ENCODE measurements around the gene DFFA.
"Not testable (repeated sequence)": the region's sequence is repeated elsewhere in the genome, so short reads cannot be mapped to it uniquely, and the experiment has no call there.

DFFA gene, protein sequence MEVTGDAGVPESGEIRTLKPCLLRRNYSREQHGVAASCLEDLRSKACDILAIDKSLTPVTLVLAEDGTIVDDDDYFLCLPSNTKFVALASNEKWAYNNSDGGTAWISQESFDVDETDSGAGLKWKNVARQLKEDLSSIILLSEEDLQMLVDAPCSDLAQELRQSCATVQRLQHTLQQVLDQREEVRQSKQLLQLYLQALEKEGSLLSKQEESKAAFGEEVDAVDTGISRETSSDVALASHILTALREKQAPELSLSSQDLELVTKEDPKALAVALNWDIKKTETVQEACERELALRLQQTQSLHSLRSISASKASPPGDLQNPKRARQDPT

DNA sequence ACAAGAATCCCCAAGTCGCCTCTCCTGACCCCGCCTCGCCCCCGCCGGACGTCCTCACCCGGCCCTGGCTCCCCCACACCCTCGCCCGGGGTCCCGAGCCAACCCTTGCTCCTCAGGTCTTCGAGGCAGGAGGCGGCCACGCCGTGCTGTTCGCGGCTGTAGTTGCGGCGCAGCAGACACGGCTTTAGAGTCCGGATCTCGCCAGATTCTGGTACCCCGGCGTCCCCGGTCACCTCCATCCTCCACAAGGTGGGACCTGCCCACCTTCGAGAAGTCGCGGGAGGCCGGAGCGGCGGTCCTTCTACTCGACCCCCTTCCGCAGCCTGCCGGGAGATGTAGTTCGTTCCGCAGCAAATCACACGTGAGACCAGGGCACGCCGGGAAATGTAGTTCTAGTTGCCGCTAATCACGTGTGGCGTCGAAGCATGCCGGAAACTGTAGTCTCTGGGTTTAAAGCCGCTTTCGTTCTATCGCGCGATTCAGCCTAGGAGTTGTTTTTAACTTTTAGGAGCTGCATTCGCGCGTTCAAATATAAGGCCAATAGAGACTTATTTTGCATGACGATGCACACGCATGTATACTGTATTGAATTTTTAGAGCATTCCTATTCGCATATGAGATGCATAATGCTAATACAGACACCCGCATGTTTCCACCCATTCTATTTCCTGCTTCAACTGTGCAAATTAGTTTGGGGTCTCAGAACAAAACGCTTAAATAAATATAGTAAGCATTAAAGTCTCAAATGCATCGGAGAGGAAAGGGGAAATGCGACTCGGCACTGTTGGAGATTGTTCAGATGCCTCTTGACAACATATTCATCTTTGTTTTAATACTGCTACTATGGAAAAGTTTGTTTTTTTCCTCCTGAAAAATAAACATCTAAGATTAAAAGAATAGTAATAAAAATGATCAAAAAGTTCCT lies at the start of gene DFFA:
TSS of gene DFFA (minus strand) at position 310 of the 925 bp plus-strand sequence. CDS start at position 239, 71 bp downstream.
- DNase-seq = peak; percentile 94

DNA sequence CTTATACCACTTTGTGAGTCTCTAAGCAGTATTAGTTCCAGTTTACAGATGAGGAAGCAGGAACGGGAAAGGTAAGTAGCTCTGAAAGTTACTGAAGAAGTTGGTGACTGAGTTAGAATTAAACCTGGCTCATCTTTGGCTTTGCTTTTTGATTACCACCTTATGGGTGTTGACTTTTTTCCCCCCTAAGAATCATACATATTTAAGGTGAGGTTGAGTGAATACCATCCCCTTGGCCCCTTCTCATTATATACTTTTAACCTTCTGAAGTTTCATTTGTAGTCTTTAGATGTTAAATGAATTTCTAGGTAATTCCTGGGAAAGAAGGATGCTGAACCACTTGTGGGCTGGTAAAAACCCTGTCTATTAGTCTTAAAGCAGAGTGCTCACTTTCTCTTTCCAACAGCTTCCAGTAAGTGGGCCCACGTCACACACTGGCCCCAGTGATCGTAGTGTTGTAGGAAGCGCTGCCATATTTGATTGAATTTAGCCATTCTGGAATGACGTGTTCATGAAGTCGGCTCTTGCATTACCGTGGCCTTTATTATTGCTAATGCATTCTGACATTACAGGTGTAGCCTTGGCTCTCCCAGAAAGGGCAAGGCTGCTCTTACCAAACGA lies 49.3 kb upstream of the DFFA start:
- DNase-seq = no peak

DNA sequence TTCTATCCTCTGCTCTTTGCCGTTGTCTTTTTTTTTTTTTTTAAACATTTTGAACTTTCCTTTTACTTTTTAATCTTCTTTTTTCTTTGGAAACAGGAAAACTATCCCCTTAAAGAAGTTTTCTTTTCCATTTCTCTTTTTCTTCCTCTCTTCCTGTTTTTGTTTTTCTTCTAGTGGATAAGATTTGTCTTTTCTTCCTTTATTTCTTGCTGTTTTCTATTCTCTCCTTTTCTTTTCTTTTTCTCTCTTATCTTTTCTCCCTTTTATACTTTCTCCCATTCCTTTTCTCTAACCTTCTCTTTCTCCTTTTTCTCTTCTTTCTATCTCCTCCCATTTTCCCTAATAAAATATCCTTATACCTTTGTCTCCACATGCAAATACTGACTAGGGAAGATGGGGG lies 48.6 kb upstream of the DFFA start:
- DNase-seq = no peak

DNA sequence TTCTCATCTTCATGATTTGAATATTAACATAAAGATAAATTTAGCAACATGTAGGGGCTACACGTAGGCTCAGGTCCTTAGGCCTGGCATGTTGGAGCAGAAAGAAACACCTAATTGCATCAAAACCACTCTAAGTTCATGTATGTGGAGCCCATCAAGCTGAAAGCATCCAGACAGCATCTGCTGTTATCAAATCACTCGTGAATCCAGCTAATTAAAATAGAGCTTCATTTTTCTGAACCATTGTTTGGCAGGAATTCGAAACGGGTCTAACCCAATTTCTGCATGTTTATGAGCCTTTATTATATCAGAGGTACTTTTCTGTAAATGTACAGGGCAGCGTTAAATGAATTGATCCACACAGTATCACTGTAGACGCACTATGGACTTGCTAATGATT lies 48.2 kb upstream of the DFFA start:
- no peak for DNase-seq

DNA sequence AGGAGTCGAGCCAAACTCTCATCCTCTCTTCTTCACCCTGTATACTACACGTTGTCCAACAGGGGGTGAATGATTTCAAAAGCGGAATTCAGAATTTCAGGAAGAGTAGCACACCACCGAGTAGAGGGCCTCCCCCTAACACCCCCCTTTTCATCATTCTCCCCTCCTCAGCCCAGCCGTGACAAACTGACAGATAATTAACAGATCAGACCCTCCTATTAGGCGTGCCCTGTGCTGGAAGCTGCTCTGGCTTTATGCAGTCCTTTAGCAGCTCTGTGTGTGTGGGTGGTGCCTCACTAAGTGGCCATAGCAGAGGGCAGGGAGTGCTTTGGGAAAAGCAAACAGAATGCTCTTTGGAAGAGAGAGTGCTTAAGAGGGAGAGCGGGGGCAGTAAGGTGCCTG lies 46.7 kb upstream of the DFFA start:
- DNase-seq = no peak

DNA sequence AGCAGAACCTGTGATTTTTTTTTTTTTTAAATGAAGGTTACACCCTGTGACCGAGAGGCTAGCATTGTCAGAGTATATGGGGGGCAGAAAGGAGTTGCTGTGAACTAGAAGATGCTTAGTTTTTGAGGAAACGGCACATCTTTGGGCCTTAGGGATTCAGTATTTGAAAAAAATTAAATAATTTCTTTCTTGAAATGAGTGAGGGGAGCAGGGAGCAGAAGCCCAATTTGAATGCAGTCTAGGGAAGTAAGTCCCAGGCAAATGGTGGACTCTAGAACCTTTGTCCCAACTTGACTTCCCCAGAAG lies 45.3 kb upstream of the DFFA start:
- no peak for DNase-seq

DNA sequence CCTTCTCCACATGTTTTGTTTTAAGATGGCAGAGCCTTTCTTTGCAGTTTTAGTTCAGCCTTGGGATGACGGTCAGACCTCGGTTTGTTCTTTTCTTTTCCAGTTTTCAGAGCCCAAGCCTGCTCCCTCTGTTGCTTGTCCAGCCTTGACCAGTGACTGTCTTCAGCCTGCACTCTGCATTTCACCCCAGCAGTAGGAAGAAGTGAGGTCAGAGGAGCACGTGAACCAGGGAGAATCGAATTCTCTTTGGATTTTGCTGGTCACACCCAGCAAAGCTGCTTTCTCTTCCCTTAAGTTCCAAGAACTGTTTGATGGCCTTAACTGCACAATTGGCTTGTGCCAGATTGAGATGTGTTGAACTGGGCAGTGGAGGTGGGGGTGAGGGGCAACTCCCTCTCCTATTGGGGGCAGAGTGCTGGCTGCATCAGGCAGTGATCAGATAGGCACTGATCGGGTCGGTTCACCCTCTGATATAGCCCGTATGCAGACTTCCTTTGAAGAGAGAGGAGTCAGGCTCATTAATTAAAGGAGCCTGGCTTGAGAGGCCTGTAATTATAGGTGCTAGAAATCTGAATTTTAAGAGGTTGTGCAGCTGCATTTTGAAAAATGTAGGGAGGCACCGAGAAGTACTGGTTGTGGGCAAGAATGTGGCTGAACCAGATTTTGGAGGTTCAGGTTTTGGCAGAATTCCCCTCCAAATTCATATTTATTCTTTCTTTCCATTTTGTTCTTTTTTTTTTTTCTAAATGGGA lies 44.8 kb upstream of the DFFA start:
- no peak for DNase-seq

DNA sequence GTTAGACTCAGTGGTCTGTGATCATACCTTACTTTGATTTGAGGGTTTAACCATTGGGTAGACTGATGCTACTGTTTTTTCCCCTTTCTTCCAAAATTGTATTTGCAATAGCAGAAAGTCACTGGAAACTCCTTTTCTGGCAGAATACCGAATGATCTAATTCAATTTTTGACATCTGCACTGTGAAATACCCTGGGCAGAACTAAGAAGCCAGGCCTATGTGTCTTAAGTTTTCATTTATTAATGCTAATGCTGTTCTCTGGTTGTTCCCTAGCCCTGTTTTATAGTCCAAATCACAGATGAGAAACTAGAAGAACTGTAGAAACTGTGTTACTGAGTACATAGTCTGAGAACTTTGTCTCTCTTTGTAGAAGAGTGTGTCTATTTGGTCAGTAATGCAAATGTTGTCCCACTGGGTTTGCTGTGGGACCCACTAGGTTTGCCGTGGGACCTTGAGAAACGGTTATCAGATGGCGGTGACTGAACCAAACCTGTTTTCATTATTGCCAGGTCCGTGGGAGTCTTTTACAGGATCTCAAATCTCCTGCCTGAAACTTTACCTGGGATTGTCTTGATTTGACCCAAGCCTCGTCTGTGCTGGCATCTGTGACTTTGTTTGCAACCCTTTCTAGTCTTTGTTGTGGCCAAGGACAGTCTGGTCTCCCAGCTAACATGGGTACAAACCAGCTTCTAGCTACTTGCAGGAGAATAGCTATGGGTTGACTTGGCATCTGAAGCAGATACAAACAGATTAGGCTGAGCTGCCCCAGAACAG lies 43.8 kb upstream of the DFFA start:
- no peak for DNase-seq

DNA sequence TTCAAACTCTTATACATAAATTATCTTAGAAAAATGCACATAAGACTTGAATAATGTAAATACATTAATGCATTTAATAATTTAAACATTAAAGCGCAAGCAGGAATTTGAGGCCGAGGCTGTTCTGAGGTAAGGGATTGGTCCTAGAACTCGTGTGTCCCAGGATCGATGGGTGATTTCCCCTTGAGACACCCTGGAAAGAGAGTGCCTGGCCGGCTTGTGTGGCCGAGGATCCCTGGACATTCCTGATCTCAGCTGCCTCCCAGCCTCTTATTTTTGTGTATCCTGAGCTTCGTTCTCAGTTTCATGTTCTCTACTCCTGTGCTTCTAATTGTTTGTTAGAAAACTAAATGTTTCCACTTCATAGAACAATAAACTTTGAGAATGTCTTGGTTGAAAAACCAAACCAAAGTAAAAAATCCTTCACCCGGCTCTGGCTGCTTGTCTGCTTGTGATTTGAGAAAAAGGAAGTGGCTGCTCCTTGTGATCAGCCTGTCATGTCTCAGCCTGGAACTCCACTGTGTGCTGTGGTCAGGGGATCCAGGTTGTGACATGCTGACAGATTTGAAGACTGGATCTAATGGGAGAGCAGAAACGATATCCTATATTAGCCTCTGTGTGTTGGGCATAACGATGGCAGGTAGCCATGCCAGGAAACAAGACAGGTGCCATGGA lies 43.1 kb upstream of the DFFA start:
- DNase-seq = no peak

DNA sequence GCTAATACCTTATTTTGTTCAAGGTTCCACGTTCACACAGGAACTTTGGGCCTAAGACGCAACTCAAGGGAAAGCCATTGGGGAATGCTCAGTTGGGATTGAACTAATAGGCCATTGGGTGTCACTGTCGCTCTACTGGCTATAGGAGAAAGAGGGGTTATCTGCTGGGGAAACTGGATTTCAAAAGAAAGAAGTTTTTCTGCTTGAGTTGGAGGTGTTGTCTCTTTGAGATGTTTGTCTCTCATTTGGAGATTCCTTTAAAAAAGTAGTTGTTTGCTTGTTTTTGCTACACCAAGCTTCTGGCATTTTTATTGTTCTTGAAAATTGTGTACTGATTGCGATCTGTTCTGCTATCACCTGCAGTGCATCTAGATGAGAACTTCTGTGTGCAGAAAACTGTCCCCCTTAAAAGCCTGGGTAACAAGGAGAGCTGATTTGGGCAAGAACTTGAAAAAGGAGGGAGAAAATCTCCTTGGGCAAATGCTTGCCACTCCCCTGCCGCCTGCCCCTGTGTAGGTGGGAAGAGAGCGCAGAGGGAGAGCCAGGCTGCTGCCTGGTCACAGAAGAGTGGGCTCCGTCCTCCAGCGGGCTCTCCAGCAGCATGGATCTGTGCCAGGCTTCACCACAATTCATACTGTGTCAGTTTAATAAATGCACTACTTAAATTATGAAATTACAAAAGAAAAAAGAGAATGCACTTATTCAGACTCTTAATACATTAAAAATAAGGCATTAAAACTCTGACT lies 42.3 kb upstream of the DFFA start:
- peak; percentile 17 for DNase-seq

DNA sequence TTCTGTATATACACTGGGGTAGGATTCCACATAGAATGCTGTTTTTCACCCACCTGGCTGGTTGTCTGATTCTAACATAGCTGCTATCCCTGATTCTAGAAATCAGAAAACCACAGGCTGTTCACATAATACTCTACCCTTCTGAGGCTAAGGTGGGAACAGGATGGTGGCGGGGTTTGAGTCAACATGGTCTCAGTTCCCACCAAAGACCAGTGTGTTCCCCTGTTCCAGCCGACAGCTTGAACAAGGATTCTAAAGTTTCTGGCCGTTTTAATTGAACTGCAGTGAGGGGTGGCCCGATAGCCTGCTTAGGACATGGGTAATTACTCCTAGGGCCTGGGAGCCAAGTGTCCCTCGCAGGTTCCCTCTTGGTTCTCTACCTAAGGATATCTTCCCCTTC lies 40.9 kb upstream of the DFFA start:
- DNase-seq = no peak

DNA sequence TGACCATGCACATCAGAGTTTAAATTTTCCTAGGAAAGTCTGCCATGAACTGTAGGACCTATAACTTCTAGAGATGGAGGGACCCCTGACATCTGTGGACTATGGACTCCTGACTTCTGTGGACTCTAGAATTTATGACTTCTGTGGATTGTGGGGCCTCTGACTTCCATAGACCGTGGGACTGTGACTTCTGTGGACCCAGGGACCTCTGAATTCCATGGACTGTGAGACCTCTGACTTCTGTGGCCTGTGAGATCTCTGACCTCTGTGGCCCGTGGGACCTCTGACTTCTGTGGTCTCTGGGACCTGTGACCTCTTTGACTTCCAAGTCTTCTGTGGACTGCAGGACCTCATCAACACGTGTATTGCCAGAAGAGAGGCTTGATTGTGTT lies 39.2 kb upstream of the DFFA start:
- DNase-seq = no peak

DNA sequence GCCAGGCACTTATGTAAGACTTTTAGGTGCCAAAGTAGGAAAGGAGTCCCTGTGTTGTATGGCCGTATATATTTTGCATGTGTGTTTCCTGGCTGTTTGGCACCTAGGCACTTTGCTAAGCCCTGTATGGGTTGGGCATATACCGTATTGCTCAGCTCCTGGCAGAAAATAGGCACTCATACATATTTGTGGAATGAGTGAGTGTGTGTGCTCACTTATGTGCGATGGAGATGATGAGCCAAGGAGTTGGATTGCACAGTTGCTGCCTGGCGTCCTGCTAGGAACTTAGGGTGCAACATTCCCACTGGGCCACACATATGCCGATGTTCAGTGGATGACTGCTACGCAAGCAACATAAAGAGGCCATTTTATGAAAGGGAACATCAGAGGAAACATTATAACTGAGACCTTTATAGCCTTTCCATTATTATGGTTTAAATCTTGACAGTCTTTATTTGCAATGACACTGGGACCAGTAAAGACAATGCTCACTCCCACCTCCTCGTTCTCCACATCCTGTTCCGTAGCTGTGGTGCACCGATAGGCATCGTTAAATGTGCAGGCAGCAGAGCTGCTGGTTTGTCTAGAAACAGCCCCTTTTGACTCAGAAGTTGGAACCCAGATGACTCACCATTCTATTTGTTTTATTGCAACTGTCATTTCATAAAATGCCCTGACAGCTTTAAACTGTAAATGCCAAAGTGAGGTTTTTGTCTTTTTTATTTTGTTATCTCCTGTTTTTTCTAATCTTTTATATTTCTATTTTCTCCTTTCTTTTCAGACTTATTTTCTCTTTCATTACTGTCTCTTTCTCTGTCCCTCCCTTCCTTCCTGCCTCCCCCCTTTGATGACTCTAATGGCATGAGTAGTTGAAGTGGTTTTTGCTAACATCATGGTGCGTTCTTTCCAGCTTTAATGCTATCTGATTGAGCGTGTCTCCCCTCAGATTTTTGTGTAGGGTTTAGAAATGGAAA lies 38.5 kb upstream of the DFFA start:
- peak; percentile 87 for DNase-seq

DNA sequence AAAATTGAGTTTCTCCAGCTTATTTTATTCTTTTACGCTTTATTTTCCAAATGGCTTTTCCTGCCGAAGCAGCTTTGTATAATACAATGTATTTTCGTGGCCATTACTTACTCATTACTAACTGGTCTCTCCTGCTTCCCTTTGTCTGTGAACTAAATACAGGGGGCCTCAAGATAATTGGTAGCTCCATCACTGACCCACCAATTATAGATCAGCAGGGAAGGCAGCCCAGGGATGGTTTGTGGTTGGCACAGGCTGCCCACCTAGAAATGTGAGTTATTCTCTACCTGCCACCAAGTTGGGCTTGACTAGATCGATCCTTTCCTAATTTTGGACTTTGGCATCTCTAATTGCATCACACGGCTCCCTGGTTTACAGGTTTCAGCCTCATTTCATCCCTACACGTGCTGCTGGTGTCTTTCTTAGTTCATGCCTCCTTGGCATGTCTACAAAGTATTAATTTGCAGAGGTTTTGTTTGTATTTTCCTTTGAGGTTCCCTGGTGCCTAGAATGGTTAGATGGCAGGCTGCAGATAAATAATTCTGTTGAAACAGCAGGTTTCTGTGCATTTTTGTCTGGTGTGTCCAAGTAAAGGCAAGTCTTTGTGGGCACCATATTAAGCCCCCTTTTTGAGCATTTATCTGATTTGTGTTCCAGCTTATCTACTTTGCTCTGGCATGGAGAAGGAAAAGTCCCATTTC lies 37.6 kb upstream of the DFFA start:
- DNase-seq = no peak

DNA sequence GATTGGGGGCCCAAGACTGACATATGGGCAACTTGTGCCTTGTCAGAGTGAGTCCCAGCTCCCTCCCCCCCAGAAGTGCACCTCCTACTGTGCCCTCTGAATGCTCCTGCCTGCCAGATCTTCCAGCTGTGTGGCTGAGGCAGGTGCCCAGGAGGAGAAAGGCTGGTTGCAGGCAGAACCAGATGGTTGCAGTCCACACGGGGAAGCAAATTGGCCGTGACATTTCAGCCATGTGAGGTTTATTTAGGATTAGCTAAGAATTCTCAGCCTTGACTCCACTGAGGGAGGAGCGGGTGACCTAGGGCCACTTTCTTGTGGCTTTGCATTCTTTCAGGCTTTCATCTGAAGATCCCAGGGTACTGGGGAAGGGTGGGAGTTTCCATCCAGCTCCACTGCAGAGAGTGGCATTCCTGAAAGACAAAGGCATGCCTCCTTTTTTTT lies 36.2 kb upstream of the DFFA start:
- no peak for DNase-seq

DNA sequence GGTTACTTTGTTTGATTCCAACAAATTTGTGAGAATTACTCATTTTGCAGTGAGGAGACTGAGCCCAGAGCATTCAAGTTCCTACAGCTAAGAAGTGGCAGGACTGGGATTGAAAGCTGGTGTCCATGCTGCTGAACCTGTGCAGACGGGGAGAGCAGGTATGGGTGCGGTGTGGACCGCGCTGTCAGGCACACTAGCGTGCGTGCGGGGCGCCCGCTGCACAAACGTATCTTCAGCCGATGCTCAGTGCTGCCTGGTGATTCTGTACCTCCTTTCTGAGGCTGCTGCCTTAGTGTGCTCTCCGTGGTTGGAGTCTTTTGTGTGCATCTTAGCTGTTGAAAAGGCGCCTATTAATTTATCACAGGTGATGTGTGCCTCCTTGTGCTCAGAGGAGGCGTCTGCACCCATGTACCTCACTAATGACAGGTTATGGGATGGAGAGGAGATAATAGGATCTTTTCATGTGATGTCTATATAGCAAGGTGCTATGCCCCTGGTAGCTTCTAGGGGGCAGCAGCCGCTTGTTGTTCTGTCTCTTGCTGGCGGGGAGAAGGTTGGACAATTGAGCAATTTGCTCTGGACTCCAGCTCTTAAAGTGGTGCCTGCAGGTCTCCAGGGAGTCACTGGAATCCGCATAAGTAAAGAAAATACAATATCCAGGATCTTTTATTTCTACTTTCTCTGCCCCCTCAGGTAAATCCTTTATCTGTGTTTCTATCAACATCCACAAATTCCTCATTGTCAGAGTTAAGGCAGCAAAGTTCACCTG lies 35.0 kb upstream of the DFFA start:
- DNase-seq = peak; percentile 58

DNA sequence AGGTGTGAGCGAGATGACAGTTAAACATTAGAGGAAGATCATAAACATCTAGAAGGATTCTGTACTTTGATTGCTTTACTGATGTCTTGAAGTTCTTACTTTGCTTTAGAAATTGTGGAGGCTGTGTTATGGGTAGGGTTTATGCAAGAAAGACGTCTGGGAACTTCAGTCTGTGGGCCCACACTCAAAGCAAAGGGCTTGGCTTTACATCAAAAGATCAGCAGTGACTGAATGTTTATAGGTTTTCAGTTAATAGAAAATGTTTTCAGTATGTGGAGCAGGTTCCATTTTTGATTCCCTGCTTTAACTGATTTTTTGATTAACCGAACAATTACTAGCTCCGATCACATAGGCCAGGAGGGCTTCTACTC lies 34.3 kb upstream of the DFFA start:
- no peak for DNase-seq

DNA sequence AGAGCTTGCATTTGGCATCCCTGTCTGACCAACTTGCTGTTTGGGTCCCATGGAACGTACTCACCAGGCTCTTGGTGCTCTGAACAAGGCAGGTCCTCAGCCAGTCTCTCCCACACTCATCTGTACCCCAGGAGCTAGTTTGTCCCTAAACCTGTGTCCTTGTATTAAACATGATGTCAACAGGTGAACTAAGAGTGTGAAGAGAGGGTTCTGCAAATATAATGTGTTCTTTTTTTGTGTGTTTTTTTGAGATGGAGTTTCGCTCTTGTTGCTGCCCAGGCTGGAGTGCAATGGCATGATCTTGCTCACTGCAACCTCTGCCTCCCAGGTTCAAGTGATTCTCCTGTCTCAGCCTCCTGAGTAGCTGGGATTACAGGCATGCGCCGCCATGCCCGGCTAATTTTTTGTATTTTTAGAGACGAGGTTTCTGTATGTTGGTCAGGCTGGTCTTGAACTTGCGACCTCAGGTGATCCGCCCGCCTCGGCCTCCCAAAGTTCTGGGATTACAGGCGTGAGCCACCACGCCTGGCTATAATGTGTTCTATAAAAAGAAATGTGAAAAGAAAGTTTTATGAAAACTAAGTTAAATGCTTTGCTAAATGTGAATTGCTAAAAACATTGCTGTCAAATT lies 33.8 kb upstream of the DFFA start:
- not testable (repeated sequence) for DNase-seq
